GM12878 (cell line): ENCODE data around the gene NDUFA7. TPM values are rescaled to one million over a fixed set of nuclear protein-coding genes. Genes with fewer than 3 reads are reported as not detected.

Experiments used
- ATAC-seq: fragments of 200-7000 bp; cut with Tn5 transposase; 3 replicates; pipeline ENCODE4 v1.9.1; 2020; ENCODE audit warnings: mild to moderate bottlenecking, moderate library complexity
- BruUV-seq: library from RNA; stranded (reverse); fragments of 400-500 nt; replicated peaks from 2 replicates; lab custom pipeline; 2021; lab: Mats Ljungman, UMichigan
- CTCF ChIA-PET: fragments of 300-600 bp; sonication (Branson Sonifier 250); formaldehyde crosslinking; extraction: SDS; loops from one replicate; lab custom pipeline; 2021; ENCODE audit warnings: inconsistent platforms; lab: Yijun Ruan, JAX
- POLR2A ChIA-PET: fragments of 350-600 bp; formaldehyde crosslinking; extraction: SDS; loops from one replicate; lab custom pipeline; 2021; ENCODE audit warnings: inconsistent platforms; lab: Charles Lee
- RAD21 ChIA-PET: fragments of 300-600 bp; sonication (Branson Sonifier 250); formaldehyde crosslinking; loops from one replicate; lab custom pipeline; 2023; ENCODE audit warnings: antibody characterized with exemption; ENCODE audit not compliant: unreplicated experiment; lab: Charles Lee
- SMC1A ChIA-PET: fragments of 300-600 bp; sonication (Branson Sonifier 250); formaldehyde crosslinking; loops from one replicate; lab custom pipeline; 2023; ENCODE audit not compliant: unreplicated experiment, uncharacterized antibody; lab: Charles Lee
- DNase-seq: peaks from one replicate; pipeline ENCODE4 v3.0.0-alpha.2; 2011; ENCODE audit warnings: low read depth, low spot score
- FAIRE-seq: peaks from 3 replicates; lab custom pipeline; 2011; peaks lifted over from hg19 to GRCh38; lab: Jason Lieb, UNC
- H2AFZ ChIP-seq: 2 replicates; pipeline ENCODE4 v1.6.0; 2011; ENCODE audit warnings: low read depth, low read length, control low read depth; ENCODE audit not compliant: control insufficient read depth
- H3K27ac ChIP-seq: 2 replicates; pipeline ENCODE4 v1.5.1; 2011; ENCODE audit warnings: control low read depth; ENCODE audit not compliant: control insufficient read depth, insufficient read depth
- H3K27me3 ChIP-seq, 2 experiments: replicated peaks in 1 of 2; 2 replicates each; pipeline versions ENCODE4 v1.6.0 to v1.6.1; 2011; ENCODE audit warnings: low read length in 1 of 2; ENCODE audit not compliant: control insufficient read depth in 2 of 2, insufficient read depth in 2 of 2
- H3K36me3 ChIP-seq, 2 experiments: 2 replicates each; pipeline ENCODE4 v1.5.1; 2011; ENCODE audit warnings: low read length in 1 of 2; ENCODE audit not compliant: control insufficient read depth in 2 of 2, insufficient read depth in 2 of 2
- H3K4me1 ChIP-seq: 2 replicates; pipeline ENCODE4 v1.6.1; 2011; ENCODE audit warnings: mild to moderate bottlenecking, low read length, moderate library complexity, mixed read lengths; ENCODE audit not compliant: control insufficient read depth, insufficient read depth
- H3K4me2 ChIP-seq: 2 replicates; pipeline ENCODE4 v1.6.0; 2011; ENCODE audit warnings: control low read depth; ENCODE audit not compliant: control insufficient read depth, insufficient read depth
- H3K4me3 ChIP-seq: fragments of 200-600 bp; sonication (generic); 2 replicates; pipeline ENCODE4 v1.5.1; 2016
- H3K79me2 ChIP-seq: 2 replicates; pipeline ENCODE4 v1.6.0; 2011; ENCODE audit warnings: low read length; ENCODE audit not compliant: control insufficient read depth, insufficient read depth
- H3K9ac ChIP-seq: 2 replicates; pipeline ENCODE4 v1.8.0; 2011; ENCODE audit warnings: low read length, control low read depth, mixed read lengths; ENCODE audit not compliant: control insufficient read depth, insufficient read depth
- H3K9me3 ChIP-seq: replicated peaks from 3 replicates; pipeline ENCODE4 v1.5.1; 2011; ENCODE audit warnings: mild to moderate bottlenecking, low read length; ENCODE audit not compliant: control insufficient read depth, insufficient read depth
- H4K20me1 ChIP-seq: 2 replicates; pipeline ENCODE4 v1.6.0; 2011; ENCODE audit not compliant: control insufficient read depth, insufficient read depth
- CBX5 ChIP-seq: sonication (generic); IDR thresholded peaks from 2 replicates; pipeline ENCODE4 v1.6.1; 2016; ENCODE audit warnings: low read depth, moderate library complexity, mild to moderate bottlenecking, inconsistent platforms
- E4F1 ChIP-seq: fragments of 450-650 bp; IDR thresholded peaks from 2 replicates; pipeline ENCODE4 v1.6.1; 2018; ENCODE audit warnings: borderline replicate concordance, mild to moderate bottlenecking; ENCODE audit not compliant: partially characterized antibody
- FOXM1 ChIP-seq: IDR thresholded peaks from 2 replicates; pipeline ENCODE4 v1.6.1; 2012; ENCODE audit warnings: low read depth, mild to moderate bottlenecking, inconsistent platforms, low read length, moderate library complexity
- RELA ChIP-seq: fragments of 450-650 bp; IDR thresholded peaks from 2 replicates; pipeline ENCODE4 v1.8.0; 2014; ENCODE audit warnings: borderline replicate concordance; ENCODE audit not compliant: partially characterized antibody
- SRF ChIP-seq, 2 experiments: IDR thresholded peaks; 2 replicates each; pipeline ENCODE4 v1.6.1; 2011; ENCODE audit warnings: low read depth in 2 of 2, low read length in 2 of 2, mild to moderate bottlenecking in 1 of 2, moderate library complexity in 1 of 2
- USF1 ChIP-seq: IDR thresholded peaks from 2 replicates; pipeline ENCODE4 v1.6.1; 2011; ENCODE audit warnings: borderline replicate concordance, low read depth, mild to moderate bottlenecking, moderate library complexity, mixed read lengths, low read length; ENCODE audit not compliant: insufficient read depth; ENCODE audit errors: extremely low read length
- USF2 ChIP-seq: IDR thresholded peaks from 2 replicates; pipeline ENCODE4 v1.6.1; 2011; ENCODE audit warnings: low read depth, low read length, improper control_type of control experiment, borderline replicate concordance
- ZNF592 ChIP-seq: fragments of 450-650 bp; IDR thresholded peaks from 2 replicates; pipeline ENCODE4 v1.6.1; 2017; ENCODE audit warnings: mild to moderate bottlenecking, moderate library complexity
- WGBS: methylation state at CpG from one replicate; pipeline ENCODE4 v1.1.6; 2016; ENCODE audit warnings: low lambda C conversion rate; ENCODE audit not compliant: insufficient replicate concordance, insufficient coverage; ENCODE audit errors: missing lambda C conversion rate; 5-methylcytosine and 5-hydroxymethylcytosine counted together
- in situ Hi-C: fragments of 300-500 bp; cut with MboI; formaldehyde crosslinking; loops from 9 replicates; pipeline ENCODE4 v1.14.3; 2018; ENCODE audit warnings: mixed read lengths
- intact Hi-C: fragments of 100-400 bp; cut with micrococcal nuclease; formaldehyde crosslinking; loops from one replicate; pipeline ENCODE4 v1.14.2; 2022; ENCODE audit not compliant: unreplicated experiment
- polyA plus RNA-seq, 11 experiments: library from polyadenylated mRNA; depleted of rRNA in 4 of 11; unstranded in 6 of 11; stranded (reverse) in 5 of 11; fragments of >200 nt; fragmentation: Nextera tagmentation in 4 of 11; fragmentation: Illumina TruSeq in 1 of 11; extraction: Ambion mirVana in 4 of 11; extraction: Trizol in 1 of 11; gene quantifications; 1 replicate in 1 of 11; 2 replicates in 10 of 11; pipeline versions ENCODE4 v1.2.1 to v1.2.3, GENCODE V29; 2011 to 2016; ENCODE audit warnings: inconsistent platforms in 2 of 11, missing spikeins in 2 of 11, low read depth in 1 of 11
- total RNA-seq, 4 experiments: library from RNA; depleted of rRNA in 3 of 4; stranded (reverse); fragments of >200 nt in 3 of 4; fragmentation: Illumina TruSeq in 1 of 4; extraction: Trizol in 1 of 4; gene quantifications; 2 replicates each; pipeline versions ENCODE4 v1.2.1 to v1.2.3, GENCODE V29; 2013 to 2021

The NDUFA7 gene
- total and polyA plus RNA-seq, 10 of the 15 experiments (the other 5 are each of a cell fraction or from before 2014, with no cell fraction given), result 79.0 to 360 (median 174) TPM

GRCh38 chr19:8360196-8360595, 39.0 kb upstream of the NDUFA7 start:
- RAD21 ChIA-PET, result no interaction called here
- Histone ChIP-seq H3K4me3 (no peak overlapping the region), H3K27ac (no peak overlapping the region), H3K27me3 (peaks cover 0 to 6% of the 10 kb centered on the region in 2 experiments; a peak in 2 of 4 replicates), H3K36me3 (no peaks in the 10 kb centered on the region), H2AFZ (no peak overlapping the region), H3K4me2 (no peak overlapping the region), H3K9me3 (no peaks in the 10 kb centered on the region; the same call in 2 of the 3 replicates), H3K79me2 (no peaks in the 10 kb centered on the region), H3K4me1 (no peaks in the 10 kb centered on the region), H4K20me1 (no peaks in the 10 kb centered on the region), H3K9ac (no peak overlapping the region)
- TF ChIP-seq FOXM1 (no peak), RELA (no peak), USF1 (no peak), SRF (IDR thresholded peaks at IDR 0.05; ENCODE audit: low read depth in 2 of 2, low read length in 2 of 2) (no peak), ZNF592 (no peak), USF2 (no peak), CBX5 (no peak), E4F1 (no peak)
- intact Hi-C loops (no loop called here), in situ Hi-C loops (no loop called here)
- no TSS peak for BruUV-seq
- 77% methylated on average over 8 of the region's 8 CpGs for WGBS
- CTCF ChIA-PET, result interaction anchor here (0.6 kb wide), 1 partner anchor 39 kb away, joined by 3 read pairs; no protein-coding TSS in a partner anchor
- no peak for ATAC-seq
- DNase-seq, result no peak
- POLR2A ChIA-PET, result no interaction called here
- SMC1A ChIA-PET, result no interaction called here
- no peak for FAIRE-seq
